ENCODE measurements around the gene RAB10.
"Not testable (repeated sequence)": the region's sequence is repeated elsewhere in the genome, so short reads cannot be mapped to it uniquely, and the experiment has no call there.

RAB10 gene

GRCh38 chr2:26089337-26089736 lies 55.5 kb downstream of the RAB10 start:
- no peak for TF ChIP-seq CTCF (IDR thresholded peaks at IDR 0.05; ENCODE audit: low read depth, low read length, missing control alignments)
- DNase-seq, result no peak
- Histone ChIP-seq H3K4me3 (ENCODE audit: low read depth, low read length) (no peak overlapping the region), H3K27me3 (replicated peaks) (no peaks in the 10 kb centered on the region), H3K36me3 (replicated peaks) (no peaks in the 10 kb centered on the region), H3K27ac (no peak overlapping the region)
- in situ Hi-C loops (cut with HindIII; ENCODE audit: low pct_ligation_motif_present, low sequenced_read_pairs), result no loop called here

GRCh38 chr2:26095758-26096157 lies 61.9 kb downstream of the RAB10 start:
- no peak for DNase-seq
- in situ Hi-C loops (cut with HindIII; ENCODE audit: low pct_ligation_motif_present, low sequenced_read_pairs), result no loop called here
- TF ChIP-seq CTCF (IDR thresholded peaks at IDR 0.05; ENCODE audit: low read depth, low read length, missing control alignments), result no peak

GRCh38 chr2:26099933-26100332 lies 66.0 kb downstream of the RAB10 start:
- no peak for TF ChIP-seq CTCF (IDR thresholded peaks at IDR 0.05; ENCODE audit: low read depth, low read length, missing control alignments)
- no peak for DNase-seq
- H3K4me3 ChIP-seq (ENCODE audit: low read depth, low read length), result no peak overlapping the region
- H3K36me3 ChIP-seq (replicated peaks), result peaks cover 12% of the 10 kb centered on the region
- in situ Hi-C loops (cut with HindIII; ENCODE audit: low pct_ligation_motif_present, low sequenced_read_pairs), result no loop called here
- no peak overlapping the region for H3K27ac ChIP-seq
- H3K27me3 ChIP-seq (replicated peaks), result no peaks in the 10 kb centered on the region

More at GRCh38 chr2:26095758-26096157, 61.9 kb downstream of the RAB10 start:
- Histone ChIP-seq H3K36me3 (replicated peaks) (peaks cover 6% of the 10 kb centered on the region), H3K4me3 (ENCODE audit: low read depth, low read length) (no peak overlapping the region), H3K27me3 (replicated peaks) (no peaks in the 10 kb centered on the region), H3K27ac (no peak overlapping the region)

GRCh38 chr2:26100384-26100783 lies 66.5 kb downstream of the RAB10 start:
- in situ Hi-C loops (cut with HindIII; ENCODE audit: low pct_ligation_motif_present, low sequenced_read_pairs), result no loop called here
- H3K27ac ChIP-seq, result no peak overlapping the region
- peaks cover 15% of the 10 kb centered on the region for H3K36me3 ChIP-seq (replicated peaks)
- TF ChIP-seq CTCF (IDR thresholded peaks at IDR 0.05; ENCODE audit: low read depth, low read length, missing control alignments), result no peak
- H3K4me3 ChIP-seq (ENCODE audit: low read depth, low read length), result no peak overlapping the region
- no peak for DNase-seq
- H3K27me3 ChIP-seq (replicated peaks), result no peaks in the 10 kb centered on the region

GRCh38 chr2:26103752-26104151 lies 69.9 kb downstream of the RAB10 start:
- DNase-seq, result no peak
- no peak overlapping the region for H3K27ac ChIP-seq
- H3K4me3 ChIP-seq (ENCODE audit: low read depth, low read length), result no peak overlapping the region
- in situ Hi-C loops (cut with HindIII; ENCODE audit: low pct_ligation_motif_present, low sequenced_read_pairs), result no loop called here
- H3K27me3 ChIP-seq (replicated peaks), result no peaks in the 10 kb centered on the region
- H3K36me3 ChIP-seq (replicated peaks), result peaks cover 9% of the 10 kb centered on the region
- TF ChIP-seq CTCF (IDR thresholded peaks at IDR 0.05; ENCODE audit: low read depth, low read length, missing control alignments), result no peak

- H3K27me3 ChIP-seq (replicated peaks); in situ Hi-C loops (cut with HindIII; ENCODE audit: low pct_ligation_motif_present, low sequenced_read_pairs); H3K27ac ChIP-seq; H3K4me3 ChIP-seq (ENCODE audit: low read depth, low read length); DNase-seq: not testable (repeated sequence)
- peaks cover 23% of the 10 kb centered on the region for H3K36me3 ChIP-seq (replicated peaks)
Measured at GRCh38 chr2:26108701-26109100, 74.8 kb downstream of the RAB10 start.
